ENCODE data around the gene TRIM17.

Gene TRIM17

GRCh38 chr1:228446852-228447251, 30.2 kb upstream of the TRIM17 start:
- H3K4me1 ChIP-seq = peaks cover 0 to 14% (median 10%) of the 10 kb centered on the region in 4 donors
- DNase-seq = no peak
- H3K27ac ChIP-seq = no peak overlapping the region
- H3K27me3 ChIP-seq = peaks cover 7 to 53% of the 10 kb centered on the region in 2 donors
- no peak for TF ChIP-seq CTCF (IDR thresholded peaks at IDR 0.05)
- no peaks in the 10 kb centered on the region for H3K36me3 ChIP-seq
- no peaks in the 10 kb centered on the region for H3K9me3 ChIP-seq
- no peak overlapping the region for H3K4me3 ChIP-seq
- intact Hi-C loops (cut with DNase I; ENCODE audit: low total_unique reads) = no loop called here

GRCh38 chr1:228445843-228446650, 29.4 kb upstream of the TRIM17 start:
- no peak for DNase-seq
- H3K9me3 ChIP-seq = no peaks in the 10 kb centered on the region
- no peak overlapping the region for H3K27ac ChIP-seq
- H3K4me1 ChIP-seq = peaks cover 0 to 14% (median 10%) of the 10 kb centered on the region in 4 donors
- H3K4me3 ChIP-seq = peak overlapping the region in 1 of 2 donors; percentile 24
- no peaks in the 10 kb centered on the region for H3K36me3 ChIP-seq
- H3K27me3 ChIP-seq = peaks cover 7 to 62% of the 10 kb centered on the region in 2 donors
- no peak for TF ChIP-seq CTCF (IDR thresholded peaks at IDR 0.05)
- intact Hi-C loops (cut with DNase I; ENCODE audit: low total_unique reads) = no loop called here

DNA sequence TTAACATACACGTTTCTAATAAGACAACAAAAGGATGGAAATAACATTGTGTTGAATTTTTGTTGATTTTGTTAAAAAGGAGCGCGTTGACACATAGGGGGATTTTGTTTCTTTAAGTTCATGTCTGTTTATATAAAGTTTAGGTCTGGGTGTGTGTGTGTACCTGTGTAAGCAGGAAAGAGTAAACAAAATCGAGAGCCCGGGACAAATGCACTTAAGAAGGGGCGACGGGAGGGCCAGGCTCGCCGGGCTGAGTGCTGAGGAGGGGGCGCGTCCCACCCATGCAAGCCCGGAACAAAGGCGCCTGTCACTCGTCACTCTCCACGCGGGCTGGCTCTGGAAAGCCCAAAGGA, 28.8 kb upstream of the TRIM17 start:
- Histone ChIP-seq H3K36me3 (no peaks in the 10 kb centered on the region), H3K9me3 (no peaks in the 10 kb centered on the region), H3K4me1 (peaks cover 0 to 14% (median 10%) of the 10 kb centered on the region in 4 donors), H3K27ac (no peak overlapping the region), H3K27me3 (peaks cover 7 to 67% of the 10 kb centered on the region in 2 donors), H3K4me3 (peak overlapping the region in 1 of 2 donors; percentile 24)
- TF ChIP-seq CTCF (IDR thresholded peaks at IDR 0.05) = no peak
- intact Hi-C loops (cut with DNase I; ENCODE audit: low total_unique reads) = no loop called here
- DNase-seq = no peak

DNA sequence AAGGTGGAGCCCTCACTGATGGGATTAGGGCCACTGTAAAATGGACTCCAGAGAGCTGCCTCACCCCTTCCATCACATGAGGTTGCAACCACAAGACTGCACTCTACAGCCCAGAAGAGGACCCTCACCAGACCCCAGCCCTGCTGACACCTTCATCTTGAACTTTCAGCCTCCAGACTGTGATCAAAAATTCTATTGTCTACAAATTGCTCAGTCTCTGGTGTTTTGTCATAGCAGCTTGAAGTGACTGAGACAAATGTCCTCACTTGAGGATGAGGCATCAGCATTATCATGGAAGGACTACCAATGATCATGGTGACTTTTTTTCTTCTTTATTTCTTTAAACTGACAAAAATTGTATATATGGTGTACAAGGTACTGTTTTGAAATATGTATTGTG, 26.7 kb upstream of the TRIM17 start:
- Histone ChIP-seq H3K27me3 (peaks cover 7 to 86% of the 10 kb centered on the region in 2 donors), H3K27ac (no peak overlapping the region), H3K36me3 (no peaks in the 10 kb centered on the region), H3K4me1 (peaks cover 0 to 14% (median 10%) of the 10 kb centered on the region in 4 donors), H3K4me3 (no peak overlapping the region), H3K9me3 (no peaks in the 10 kb centered on the region)
- TF ChIP-seq CTCF (IDR thresholded peaks at IDR 0.05) = no peak
- intact Hi-C loops (cut with DNase I; ENCODE audit: low total_unique reads) = no loop called here
- DNase-seq = no peak

DNA sequence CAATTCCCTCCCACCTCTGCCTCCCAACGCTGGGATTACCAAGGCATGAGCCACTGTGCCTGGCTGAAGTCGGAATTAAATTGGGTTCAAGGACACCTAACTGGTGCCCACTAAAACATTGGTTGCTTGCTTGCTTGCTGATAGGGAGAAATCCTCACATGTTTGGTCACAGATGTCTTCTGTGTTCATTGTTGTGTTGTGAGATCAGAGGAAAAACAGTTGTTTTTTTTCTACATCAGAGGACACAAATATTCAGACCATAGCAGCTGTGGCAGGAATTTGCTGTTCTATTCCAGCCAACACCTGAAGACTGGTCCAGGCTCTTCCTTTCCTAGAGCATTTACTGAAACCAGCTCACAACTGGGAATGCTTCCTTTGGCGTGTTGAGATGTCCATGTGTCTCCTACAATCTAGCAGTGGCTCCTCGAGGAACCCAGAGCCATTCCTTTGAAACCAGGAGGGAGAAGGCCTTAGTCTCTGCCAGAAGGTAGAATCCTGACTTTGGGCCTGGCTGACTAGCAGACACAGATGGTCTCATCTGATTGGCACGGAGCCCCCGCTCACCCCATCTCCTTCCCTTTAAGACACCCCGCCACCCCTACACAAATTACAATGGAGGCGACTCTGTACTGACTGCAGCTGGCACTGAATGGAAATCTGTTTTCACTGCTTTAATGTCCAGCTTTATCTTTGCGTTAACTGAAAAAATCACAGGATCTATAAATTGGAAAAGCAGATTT, 24.3 kb upstream of the TRIM17 start:
- Histone ChIP-seq H3K9me3 (no peaks in the 10 kb centered on the region), H3K4me3 (no peak overlapping the region), H3K36me3 (no peaks in the 10 kb centered on the region), H3K4me1 (peaks cover 0 to 8% (median 7%) of the 10 kb centered on the region in 4 donors), H3K27me3 (peaks cover 7 to 76% of the 10 kb centered on the region in 2 donors), H3K27ac (no peak overlapping the region)
- intact Hi-C loops (cut with DNase I; ENCODE audit: low total_unique reads) = no loop called here
- DNase-seq = no peak
- no peak for TF ChIP-seq CTCF (IDR thresholded peaks at IDR 0.05)

Measured in tibial artery (tissue), 4 donors.